Neuronal stem cell (in vitro differentiated cells): ENCODE measurements around the gene PIAS3.

ENCODE experiments used
- DNase-seq: peaks from one replicate; pipeline ENCODE4 v3.0.0-alpha.2; 2013; ENCODE audit warnings: low spot score
- H2AFZ ChIP-seq: one replicate; pipeline ENCODE4 v1.6.1; 2013; ENCODE audit warnings: mild to moderate bottlenecking, low read length, inconsistent platforms
- H2AK5ac ChIP-seq: 2 replicates; pipeline ENCODE4 v1.6.1; 2013; ENCODE audit warnings: low read depth, mild to moderate bottlenecking, inconsistent platforms, low read length, moderate library complexity, mixed read lengths
- H2BK120ac ChIP-seq: 2 replicates; pipeline ENCODE4 v1.6.1; 2013; ENCODE audit warnings: low read depth, mild to moderate bottlenecking, inconsistent platforms, low read length, moderate library complexity, mixed read lengths
- H2BK12ac ChIP-seq: one replicate; pipeline ENCODE4 v1.6.1; 2013; ENCODE audit warnings: low read length, inconsistent platforms
- H2BK15ac ChIP-seq: 2 replicates; pipeline ENCODE4 v1.6.1; 2013; ENCODE audit warnings: mild to moderate bottlenecking, low read length, inconsistent platforms, mixed read lengths
- H2BK5ac ChIP-seq: one replicate; pipeline ENCODE4 v1.6.1; 2013; ENCODE audit warnings: inconsistent platforms, mild to moderate bottlenecking, low read length, moderate library complexity
- H3K14ac ChIP-seq: one replicate; pipeline ENCODE4 v1.6.1; 2013; ENCODE audit warnings: low read length, inconsistent platforms
- H3K18ac ChIP-seq: 2 replicates; pipeline ENCODE4 v1.6.1; 2013; ENCODE audit warnings: low read length, inconsistent platforms
- H3K23ac ChIP-seq: 2 replicates; pipeline ENCODE4 v1.6.1; 2013; ENCODE audit warnings: low read depth, mild to moderate bottlenecking, mixed read lengths, low read length, inconsistent platforms; ENCODE audit not compliant: poor library complexity
- H3K27ac ChIP-seq: replicated peaks from 3 replicates; pipeline ENCODE4 v1.5.1; 2013; ENCODE audit warnings: low read length, inconsistent platforms
- H3K27me3 ChIP-seq, 3 experiments: 2 replicates each; pipeline ENCODE4 v1.6.1; 2013; ENCODE audit warnings: low read length in 3 of 3, mild to moderate bottlenecking in 2 of 3, inconsistent platforms in 1 of 3, low read depth in 1 of 3, mixed read lengths in 1 of 3, moderate library complexity in 1 of 3; ENCODE audit not compliant: control insufficient read depth in 3 of 3, insufficient read depth in 3 of 3
- H3K36me3 ChIP-seq, 2 donors: replicated peaks in 1 of 2; 2 replicates each; pipeline ENCODE4 v1.6.1; 2013; ENCODE audit warnings: low read length in 2 of 2; ENCODE audit not compliant: control insufficient read depth in 2 of 2, insufficient read depth in 2 of 2
- H3K4ac ChIP-seq: 2 replicates; pipeline ENCODE4 v1.6.1; 2013; ENCODE audit warnings: inconsistent platforms, mild to moderate bottlenecking, low read length, moderate library complexity
- H3K4me1 ChIP-seq, 2 donors: 1 replicate in 1 of 2; 2 replicates in 1 of 2; pipeline ENCODE4 v1.6.1; 2013; ENCODE audit warnings: low read length in 2 of 2, low read depth in 1 of 2; ENCODE audit not compliant: control insufficient read depth in 2 of 2, insufficient read depth in 1 of 2
- H3K4me2 ChIP-seq: one replicate; pipeline ENCODE4 v1.6.1; 2013; ENCODE audit warnings: mild to moderate bottlenecking, low read length, inconsistent platforms; ENCODE audit not compliant: insufficient read depth, poor library complexity, severe bottlenecking
- H3K4me3 ChIP-seq, 2 donors: 2 replicates each; pipeline ENCODE4 v1.5.1; 2013; ENCODE audit warnings: low read length in 2 of 2, mild to moderate bottlenecking in 2 of 2, inconsistent platforms in 1 of 2, moderate library complexity in 1 of 2
- H3K79me1 ChIP-seq: one replicate; pipeline ENCODE4 v1.6.1; 2013; ENCODE audit warnings: low read depth, mild to moderate bottlenecking, inconsistent platforms, low read length, moderate library complexity
- H3K9ac ChIP-seq: one replicate; pipeline ENCODE4 v1.6.1; 2013; ENCODE audit warnings: mild to moderate bottlenecking, low read depth, low read length, inconsistent platforms; ENCODE audit not compliant: poor library complexity
- H3K9me3 ChIP-seq, 2 donors: replicated peaks in 1 of 2; 2 replicates each; pipeline versions ENCODE3 to v1.6.1; 2013; ENCODE audit warnings: low read length in 2 of 2, mild to moderate bottlenecking in 2 of 2, inconsistent platforms in 1 of 2, low read depth in 1 of 2, mixed read lengths in 1 of 2, moderate library complexity in 1 of 2; ENCODE audit not compliant: control insufficient read depth in 2 of 2, insufficient read depth in 1 of 2
- H4K8ac ChIP-seq: one replicate; pipeline ENCODE4 v1.6.1; 2013; ENCODE audit warnings: low read depth, mild to moderate bottlenecking, inconsistent platforms, low read length, moderate library complexity
- H4K91ac ChIP-seq: one replicate; pipeline ENCODE4 v1.6.1; 2013; ENCODE audit warnings: low read length, low read depth, mild to moderate bottlenecking, inconsistent platforms; ENCODE audit not compliant: poor library complexity
- WGBS, 2 donors: extraction: QIAGEN DNeasy Blood & Tissue Kit; methylation state at CpG; one replicate each; pipeline ENCODE4 v1.1.7; 2013; ENCODE audit warnings: missing lambda C conversion rate in 2 of 2, mixed read lengths in 1 of 2; ENCODE audit not compliant: insufficient read length in 2 of 2, insufficient replicate concordance in 1 of 2; ENCODE audit errors: extremely low coverage in 2 of 2; 5-methylcytosine and 5-hydroxymethylcytosine counted together

PIAS3 gene

DNA sequence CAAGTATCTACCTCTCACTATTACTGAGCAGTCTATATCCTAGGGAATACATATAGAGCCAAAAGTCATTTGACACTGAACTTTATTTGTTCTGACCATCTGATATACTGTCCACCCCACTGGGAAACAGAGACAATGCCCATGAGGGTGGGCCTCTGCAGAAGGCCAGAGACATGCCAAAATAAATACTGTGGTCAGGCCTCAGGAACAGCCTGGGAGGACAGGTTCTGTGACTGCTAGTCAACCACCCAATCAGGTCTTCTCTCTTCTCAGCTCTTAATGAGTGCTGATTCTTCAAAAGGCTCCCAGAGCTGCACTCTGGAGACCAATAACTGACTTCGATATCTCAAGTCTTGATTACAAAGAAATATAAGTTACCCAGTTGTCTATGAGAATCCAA is 32.3 kb upstream of the PIAS3 start:
- peak overlapping the region; percentile 87 for H2AFZ ChIP-seq
- H3K9ac ChIP-seq, result no peak overlapping the region
- no peaks in the 10 kb centered on the region for H3K79me1 ChIP-seq
- no peaks in the 10 kb centered on the region for H3K9me3 ChIP-seq
- H3K14ac ChIP-seq, result no peak overlapping the region
- H3K4me2 ChIP-seq, result no peak overlapping the region
- H3K4me1 ChIP-seq, result peaks cover 5 to 8% of the 10 kb centered on the region in 2 donors
- H3K4ac ChIP-seq, result no peak overlapping the region
- no peak overlapping the region for H4K91ac ChIP-seq
- no peak overlapping the region for H3K18ac ChIP-seq
- H2BK5ac ChIP-seq, result no peak overlapping the region
- H2BK15ac ChIP-seq, result no peak overlapping the region
- no CpG with 5 or more reads among the region's 1 CpG for WGBS, 2 donors
- no peak overlapping the region for H2AK5ac ChIP-seq
- no peak overlapping the region for H3K27ac ChIP-seq
- H3K36me3 ChIP-seq, result no peaks in the 10 kb centered on the region
- no peak overlapping the region for H2BK12ac ChIP-seq
- H4K8ac ChIP-seq, result no peak overlapping the region
- H3K27me3 ChIP-seq, result peaks cover 0 to 17% (median 3%) of the 10 kb centered on the region in 3 experiments
- H3K23ac ChIP-seq, result no peak overlapping the region
- no peak overlapping the region for H3K4me3 ChIP-seq
- no peak for DNase-seq
- no peak overlapping the region for H2BK120ac ChIP-seq

DNA sequence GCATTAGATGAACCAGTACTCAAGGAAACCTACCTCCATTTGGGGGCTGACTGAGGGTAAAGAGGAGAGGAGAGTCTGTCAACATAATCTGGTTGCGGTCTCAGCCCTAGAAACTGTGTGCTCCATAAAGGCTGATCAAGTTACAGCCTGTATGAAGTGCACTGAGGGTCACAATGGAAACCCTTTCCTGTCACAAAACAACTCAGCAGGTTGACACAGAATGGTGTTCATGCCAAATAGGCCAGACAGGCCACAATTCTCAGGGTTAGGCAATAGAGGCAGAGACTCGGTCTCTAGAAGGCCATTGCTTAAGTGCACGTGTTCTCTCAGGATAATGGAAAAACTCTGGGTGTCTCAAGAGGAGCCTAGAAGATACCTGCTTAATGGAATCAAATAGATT is 30.8 kb upstream of the PIAS3 start:
- Histone ChIP-seq H3K4ac (no peak overlapping the region), H3K27me3 (peaks cover 0 to 20% (median 11%) of the 10 kb centered on the region in 3 experiments), H3K4me1 (peaks cover 5 to 8% of the 10 kb centered on the region in 2 donors), H4K8ac (no peak overlapping the region), H3K4me3 (no peak overlapping the region), H2AFZ (no peak overlapping the region), H3K18ac (no peak overlapping the region), H2BK15ac (no peak overlapping the region), H3K23ac (no peak overlapping the region), H3K14ac (no peak overlapping the region), H2BK120ac (no peak overlapping the region), H2BK5ac (no peak overlapping the region), H3K9me3 (no peaks in the 10 kb centered on the region), H4K91ac (no peak overlapping the region), H3K27ac (no peak overlapping the region), H3K4me2 (no peak overlapping the region), H3K9ac (no peak overlapping the region), H2AK5ac (no peak overlapping the region), H3K36me3 (no peaks in the 10 kb centered on the region), H2BK12ac (no peak overlapping the region), H3K79me1 (no peaks in the 10 kb centered on the region)
- WGBS, 2 donors, result no CpG with 5 or more reads among the region's 3 CpGs
- no peak for DNase-seq

DNA sequence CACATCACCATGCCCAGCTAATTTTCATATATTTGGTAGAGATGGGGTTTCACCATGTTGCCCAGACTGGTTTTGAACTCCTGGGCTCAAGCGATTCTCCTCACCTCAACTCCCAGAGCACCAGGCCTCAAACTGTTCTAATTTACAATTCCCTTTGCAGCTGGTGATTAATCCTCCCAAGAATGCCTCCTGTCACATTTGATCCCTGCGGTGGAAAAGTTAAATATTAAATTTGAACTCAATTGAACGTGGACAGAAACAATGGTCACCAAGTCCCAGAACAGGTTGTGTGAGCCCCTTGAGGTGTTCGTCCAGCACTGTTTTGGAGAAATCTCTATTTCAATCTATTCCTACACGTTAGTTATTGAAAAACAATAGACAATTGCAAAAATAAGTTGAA is 28.8 kb upstream of the PIAS3 start:
- no CpG with 5 or more reads among the region's 5 CpGs for WGBS, 2 donors
- H3K27me3 ChIP-seq, result peaks cover 0 to 35% (median 19%) of the 10 kb centered on the region in 3 experiments

DNA sequence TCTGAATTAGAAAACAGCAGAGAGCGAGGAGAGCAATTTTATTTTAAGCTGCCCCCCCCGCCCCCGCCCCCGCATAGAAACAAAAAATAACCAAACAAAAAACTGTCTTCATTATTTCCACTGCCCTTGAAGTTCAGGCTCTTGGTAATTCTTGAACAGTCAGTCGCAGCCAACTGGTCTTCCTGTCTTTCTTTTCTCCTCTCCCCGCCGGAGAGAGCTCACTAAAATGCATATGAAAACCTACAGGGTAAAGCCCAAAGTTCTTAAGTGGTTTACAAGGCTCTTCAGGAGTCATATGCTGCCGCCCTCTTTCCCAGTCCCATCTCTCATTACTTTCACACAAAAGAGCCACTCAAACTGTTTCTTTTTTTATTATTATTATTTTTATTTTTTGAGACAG is 27.9 kb upstream of the PIAS3 start:
- Histone ChIP-seq H3K36me3 (no peaks in the 10 kb centered on the region), H2BK120ac (no peak overlapping the region), H3K18ac (no peak overlapping the region), H3K4ac (no peak overlapping the region), H3K4me2 (no peak overlapping the region), H2BK12ac (no peak overlapping the region), H2BK5ac (no peak overlapping the region), H3K27ac (no peak overlapping the region), H3K27me3 (peaks cover 0 to 38% (median 19%) of the 10 kb centered on the region in 3 experiments), H2AFZ (no peak overlapping the region), H2BK15ac (no peak overlapping the region), H3K9me3 (no peaks in the 10 kb centered on the region), H2AK5ac (no peak overlapping the region), H3K79me1 (no peaks in the 10 kb centered on the region), H3K9ac (no peak overlapping the region), H3K23ac (no peak overlapping the region), H4K91ac (no peak overlapping the region), H4K8ac (no peak overlapping the region), H3K4me3 (no peak overlapping the region), H3K14ac (no peak overlapping the region), H3K4me1 (peaks cover 0 to 4% of the 10 kb centered on the region in 2 donors)
- DNase-seq, result no peak
- WGBS, 2 donors, result no CpG with 5 or more reads among the region's 8 CpGs

More for the DNA sequence above, 28.8 kb upstream of the PIAS3 start:
- Histone ChIP-seq H2AK5ac (no peak overlapping the region), H3K4me3 (no peak overlapping the region), H3K9ac (no peak overlapping the region), H3K9me3 (no peaks in the 10 kb centered on the region), H4K91ac (no peak overlapping the region), H3K79me1 (no peaks in the 10 kb centered on the region), H2BK120ac (no peak overlapping the region), H4K8ac (no peak overlapping the region), H2BK12ac (no peak overlapping the region), H3K4ac (no peak overlapping the region), H3K36me3 (no peaks in the 10 kb centered on the region), H3K23ac (no peak overlapping the region), H3K4me2 (no peak overlapping the region), H3K4me1 (peaks cover 5 to 8% of the 10 kb centered on the region in 2 donors), H2BK5ac (no peak overlapping the region), H2BK15ac (no peak overlapping the region), H3K18ac (no peak overlapping the region), H2AFZ (no peak overlapping the region), H3K27ac (no peak overlapping the region), H3K14ac (no peak overlapping the region)
- no peak for DNase-seq
